GM23248 (cell line): ENCODE measurements around the gene TMEM151A.

Experiments used
- EZH2 ChIP-seq: fragments of 200-600 bp; sonication (generic); IDR thresholded peaks from 2 replicates; pipeline ENCODE4 v1.6.1; 2018; ENCODE audit warnings: antibody characterized with exemption, mild to moderate bottlenecking; ENCODE audit not compliant: insufficient read depth, poor library complexity, severe bottlenecking
- EZH2phosphoT487 ChIP-seq: fragments of 200-600 bp; sonication (generic); IDR thresholded peaks from 2 replicates; pipeline ENCODE4 v1.6.1; 2018; ENCODE audit warnings: antibody characterized with exemption, moderate library complexity, mild to moderate bottlenecking, low read depth; ENCODE audit not compliant: insufficient read depth

DNA sequence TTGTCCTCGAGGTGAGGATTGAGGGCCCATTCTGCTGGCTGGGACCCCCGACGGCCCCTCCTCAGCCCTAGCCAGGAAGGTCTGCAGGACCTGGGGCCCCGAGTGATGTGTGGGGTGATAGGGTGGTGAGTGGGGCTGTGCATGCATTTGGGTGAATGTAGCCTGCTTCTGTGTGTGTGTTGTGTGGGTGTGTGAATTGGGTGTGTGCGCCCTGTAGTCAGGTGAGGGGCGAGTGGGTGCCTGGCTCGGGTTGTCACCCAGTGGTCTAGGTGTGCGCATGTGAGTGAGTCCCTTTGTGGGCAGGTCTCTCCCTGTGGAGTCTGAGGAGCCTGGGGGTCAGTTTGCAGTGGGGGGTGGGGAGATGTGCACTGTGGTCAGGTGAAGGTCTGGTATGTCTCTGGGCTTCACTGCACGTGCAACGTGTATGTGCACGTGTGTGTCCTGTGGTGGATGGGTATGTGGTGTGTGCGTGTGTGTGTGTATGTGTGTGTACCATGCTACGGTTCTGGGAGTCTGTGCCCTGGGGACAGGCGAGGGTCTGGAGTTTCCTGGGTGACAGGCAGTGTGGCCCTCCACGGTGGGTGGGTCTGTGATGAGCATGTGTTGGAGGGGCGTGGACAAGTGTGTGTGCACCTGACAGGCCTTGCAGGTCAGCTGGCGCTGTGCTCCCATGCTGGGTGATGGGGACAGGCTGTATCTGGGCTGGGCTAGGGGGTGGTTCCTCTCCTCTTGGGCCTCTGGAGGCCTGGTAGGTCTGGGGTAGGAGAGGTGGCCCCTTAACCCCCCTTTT is 1.0 kb downstream of the TMEM151A start:
- TF ChIP-seq EZH2: no peak
- no peak for TF ChIP-seq EZH2phosphoT487
